ENCODE measurements around the gene C19orf85. TPM values are rescaled to one million over a fixed set of nuclear protein-coding genes. Genes with fewer than 3 reads are reported as not detected.
"Not testable (repeated sequence)": the region's sequence is repeated elsewhere in the genome, so short reads cannot be mapped to it uniquely, and the experiment has no call there.

Gene C19orf85
- total RNA-seq, 2 donors from 2014 or later = not detected

DNA sequence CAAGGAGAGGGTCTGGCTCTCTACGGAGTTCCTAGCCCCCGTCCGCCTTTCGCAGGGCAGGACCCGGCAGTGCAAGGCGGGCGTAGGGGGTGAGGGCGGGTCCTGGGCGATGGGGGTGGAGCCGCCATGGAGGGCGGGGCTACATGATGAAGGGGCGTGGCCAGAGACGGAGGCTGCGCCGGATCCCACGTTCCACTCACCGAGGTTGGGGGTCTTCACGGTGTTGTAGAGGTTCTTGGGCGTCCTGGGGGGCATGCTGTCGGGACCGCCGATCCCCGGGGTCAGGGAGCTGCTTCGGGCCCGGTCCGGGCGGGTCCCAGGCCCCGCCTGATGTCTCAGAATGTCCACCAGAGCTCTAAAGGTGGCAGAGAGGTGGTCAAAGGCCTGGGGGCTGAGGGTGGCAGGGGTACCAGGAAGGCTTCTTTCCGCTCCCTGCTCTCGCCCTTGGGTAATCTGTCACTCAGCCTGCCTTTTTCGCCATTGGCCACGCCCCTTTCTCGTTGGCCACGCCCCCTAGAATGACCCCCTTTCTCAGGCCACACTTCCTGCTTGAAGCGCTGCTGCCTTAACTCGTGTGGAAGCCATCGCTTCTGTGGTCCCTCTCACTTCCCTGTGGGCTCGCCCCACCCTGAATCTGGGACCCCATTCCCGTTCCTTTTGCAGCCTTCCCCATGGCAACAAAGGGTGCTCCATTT lies 24.0 kb downstream of the C19orf85 start:
- peak overlapping the region in 1 of 2 donors; percentile 11 for H3K27ac Mint-ChIP-seq
- ATAC-seq (peak; percentile 46 to 69), DNase-seq (ENCODE audit: low spot score) (no peak)
- H3K4me3 Mint-ChIP-seq = peak overlapping the region; percentile 50
- H3K9me3 Mint-ChIP-seq = no peaks in the 10 kb centered on the region
- H3K27me3 Mint-ChIP-seq = peaks cover 55 to 65% of the 10 kb centered on the region in 2 donors
- H3K4me1 Mint-ChIP-seq (ENCODE audit: low read depth in 2 of 2) = peaks cover 11 to 17% of the 10 kb centered on the region in 2 donors
- peaks cover 8% of the 10 kb centered on the region for H3K36me3 Mint-ChIP-seq

DNA sequence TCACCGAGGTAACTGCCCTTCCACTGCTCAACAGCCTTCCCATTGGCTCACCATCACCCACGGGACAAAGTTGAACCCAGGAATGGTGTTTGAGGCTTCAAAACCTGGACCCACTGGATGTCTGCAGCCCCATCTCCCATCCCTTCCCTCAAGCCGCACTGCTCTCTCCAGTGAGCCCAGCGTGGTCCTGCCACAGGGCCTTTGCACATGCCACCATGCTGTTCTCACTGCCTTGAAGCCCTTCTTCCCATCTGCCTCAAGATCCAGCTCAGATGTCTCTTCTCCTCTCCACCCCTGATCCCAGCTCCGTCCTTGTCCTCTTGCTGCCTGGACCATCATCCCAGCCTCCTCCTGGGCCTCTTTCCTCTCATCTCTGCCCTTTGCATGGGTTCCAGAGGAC lies 25.5 kb downstream of the C19orf85 start:
- no peaks in the 10 kb centered on the region for H3K9me3 Mint-ChIP-seq
- H3K4me3 Mint-ChIP-seq = no peak overlapping the region
- DNase-seq (ENCODE audit: low spot score) (no peak), ATAC-seq (no peak)
- H3K4me1 Mint-ChIP-seq (ENCODE audit: low read depth in 2 of 2) = peaks cover 11 to 17% of the 10 kb centered on the region in 2 donors
- peaks cover 8% of the 10 kb centered on the region for H3K36me3 Mint-ChIP-seq
- H3K27me3 Mint-ChIP-seq = peaks cover 47 to 54% of the 10 kb centered on the region in 2 donors
- H3K27ac Mint-ChIP-seq = no peak overlapping the region

DNA sequence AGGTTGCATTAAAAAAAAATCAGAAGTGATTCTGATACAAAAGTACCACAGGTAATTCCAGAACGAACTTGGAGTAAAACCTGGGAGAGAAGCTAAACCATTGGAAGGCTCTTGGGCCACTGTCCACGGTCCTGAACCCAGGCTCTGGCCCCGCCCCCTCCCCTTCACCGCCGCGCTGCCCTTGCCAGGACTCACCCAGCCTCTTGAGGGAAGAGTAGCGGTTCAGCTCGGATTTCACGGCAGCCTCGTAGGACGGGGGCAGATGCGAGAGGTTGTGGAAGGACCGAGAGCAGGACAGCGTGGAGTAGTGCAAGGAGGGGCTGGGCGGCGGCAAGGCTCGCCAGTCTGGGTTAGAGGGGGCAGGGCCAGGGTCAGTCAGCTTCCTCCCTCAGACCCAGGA lies 27.1 kb downstream of the C19orf85 start:
- peaks cover 11 to 12% of the 10 kb centered on the region in 2 donors for H3K4me1 Mint-ChIP-seq (ENCODE audit: low read depth in 2 of 2)
- H3K27me3 Mint-ChIP-seq = peaks cover 35 to 43% of the 10 kb centered on the region in 2 donors
- no peak overlapping the region for H3K27ac Mint-ChIP-seq
- DNase-seq (ENCODE audit: low spot score) = no peak
- H3K9me3 Mint-ChIP-seq = no peaks in the 10 kb centered on the region
- no peak overlapping the region for H3K4me3 Mint-ChIP-seq
- H3K36me3 Mint-ChIP-seq = peaks cover 8% of the 10 kb centered on the region
- ATAC-seq = peak in 1 of 2 donors; percentile 54

DNA sequence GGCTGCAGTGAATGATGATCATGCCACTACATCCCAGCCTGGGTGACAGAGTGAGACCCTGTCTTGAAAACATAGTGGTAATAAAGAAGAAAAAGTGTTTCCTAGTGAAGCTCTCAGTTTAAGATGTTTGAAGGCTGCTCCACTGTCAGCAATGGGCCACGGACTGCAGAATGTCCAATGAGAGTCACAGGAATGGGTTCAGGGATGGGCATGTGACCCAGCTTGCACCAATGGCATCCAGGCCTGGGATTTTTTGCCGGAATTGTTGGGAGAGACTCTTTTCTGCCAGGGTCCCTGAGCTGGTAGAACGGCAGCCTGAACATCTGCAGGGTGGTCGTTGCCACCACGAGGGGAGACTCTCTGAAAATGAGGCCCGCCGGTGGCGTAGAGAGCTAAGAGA lies 27.7 kb downstream of the C19orf85 start:
- Mint-ChIP-seq H3K36me3 (peaks cover 8% of the 10 kb centered on the region), H3K4me3 (no peak overlapping the region), H3K4me1 (ENCODE audit: low read depth in 2 of 2) (peaks cover 11 to 14% of the 10 kb centered on the region in 2 donors), H3K27ac (no peak overlapping the region), H3K27me3 (peaks cover 39 to 48% of the 10 kb centered on the region in 2 donors), H3K9me3 (no peaks in the 10 kb centered on the region)
- ATAC-seq (no peak), DNase-seq (ENCODE audit: low spot score) (no peak)

DNA sequence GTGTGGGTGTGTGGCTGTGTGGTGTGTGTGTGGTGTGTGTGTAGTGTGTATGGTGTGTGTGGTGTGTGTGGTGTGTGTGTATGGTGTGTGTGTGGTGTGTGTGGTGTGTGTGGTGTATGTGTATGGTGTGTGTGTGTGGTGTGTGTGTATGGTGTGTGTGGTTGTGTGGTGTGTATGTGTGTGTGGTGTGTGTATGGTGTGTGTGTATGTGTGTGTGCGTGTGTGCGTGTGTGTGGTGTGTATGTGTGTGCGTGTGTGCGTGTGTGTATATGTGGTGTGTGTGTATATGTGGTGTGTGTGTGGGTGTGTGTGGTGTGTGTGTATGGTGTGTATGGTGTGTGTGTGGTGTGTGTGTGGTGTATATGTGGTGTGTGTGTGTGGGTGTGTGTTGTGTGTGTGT lies 29.5 kb downstream of the C19orf85 start:
- Mint-ChIP-seq H3K4me1 (ENCODE audit: low read depth in 2 of 2) (peaks cover 0 to 3% of the 10 kb centered on the region in 2 donors), H3K27me3 (peaks cover 33 to 41% of the 10 kb centered on the region in 2 donors), H3K27ac (no peak overlapping the region), H3K4me3 (no peak overlapping the region), H3K36me3 (no peaks in the 10 kb centered on the region), H3K9me3 (no peaks in the 10 kb centered on the region)
- ATAC-seq (no peak), DNase-seq (ENCODE audit: low spot score) (no peak)

DNA sequence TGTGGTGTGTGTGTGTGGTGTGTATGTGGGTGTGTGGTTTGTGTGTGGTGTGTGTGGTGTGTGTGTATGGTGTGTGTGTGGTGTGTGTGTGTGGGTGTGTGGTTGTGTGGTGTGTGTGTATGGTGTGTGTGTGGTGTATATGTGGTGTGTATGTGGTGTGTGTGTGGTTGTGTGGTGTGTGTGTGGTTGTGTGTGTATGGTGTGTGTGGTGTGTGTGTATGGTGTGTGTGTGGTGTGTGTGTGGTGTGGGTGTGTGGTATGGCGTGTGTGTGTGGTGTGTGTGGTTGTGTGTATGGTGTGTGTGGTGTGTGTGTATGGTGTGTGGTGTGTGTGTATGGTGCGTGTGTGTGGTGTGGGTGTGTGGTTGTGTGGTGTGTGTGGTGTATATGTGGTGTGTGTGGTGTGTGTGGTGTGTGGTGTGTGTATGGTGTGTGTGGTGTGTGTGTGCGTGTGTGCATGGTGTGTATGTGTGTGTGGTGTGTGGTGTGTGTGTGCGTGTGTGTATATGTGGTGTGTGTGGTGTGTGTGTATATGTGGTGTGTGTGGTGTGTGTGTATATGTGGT lies 30.1 kb downstream of the C19orf85 start:
- Mint-ChIP-seq H3K27ac (no peak overlapping the region), H3K9me3 (no peaks in the 10 kb centered on the region), H3K4me3 (no peak overlapping the region), H3K27me3 (peaks cover 28 to 35% of the 10 kb centered on the region in 2 donors), H3K36me3 (no peaks in the 10 kb centered on the region), H3K4me1 (ENCODE audit: low read depth in 2 of 2) (peaks cover 0 to 2% of the 10 kb centered on the region in 2 donors)
- ATAC-seq = peak in 1 of 2 donors; percentile 6
- DNase-seq (ENCODE audit: low spot score) = no peak

DNA sequence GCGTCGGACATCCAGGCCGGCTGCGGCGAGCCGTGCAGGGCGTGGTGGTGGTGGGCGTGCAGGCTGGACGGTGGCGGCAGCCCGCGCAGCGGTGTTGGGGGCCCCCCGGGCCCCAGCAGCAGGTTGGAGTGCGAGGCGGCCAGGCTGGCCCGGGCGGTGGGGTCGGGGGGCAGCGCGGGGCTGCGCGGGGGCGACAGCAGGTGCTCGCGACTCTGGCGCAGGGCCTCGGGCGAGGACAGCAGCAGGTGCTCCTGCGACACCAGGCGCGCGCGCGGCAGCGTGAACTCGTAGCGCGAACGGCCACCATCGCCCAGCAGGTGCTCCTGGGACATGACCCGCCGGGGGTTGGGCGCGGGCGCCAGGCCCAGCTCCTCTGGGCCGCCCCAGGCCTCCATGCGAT lies 31.3 kb downstream of the C19orf85 start:
- peaks cover 20 to 32% of the 10 kb centered on the region in 2 donors for H3K27me3 Mint-ChIP-seq
- H3K36me3 Mint-ChIP-seq = no peaks in the 10 kb centered on the region
- peaks cover 0 to 2% of the 10 kb centered on the region in 2 donors for H3K4me1 Mint-ChIP-seq (ENCODE audit: low read depth in 2 of 2)
- H3K9me3 Mint-ChIP-seq = no peaks in the 10 kb centered on the region
- no peak for ATAC-seq
- no peak for DNase-seq (ENCODE audit: low spot score)
- H3K4me3 Mint-ChIP-seq = no peak overlapping the region
- H3K27ac Mint-ChIP-seq = no peak overlapping the region

DNA sequence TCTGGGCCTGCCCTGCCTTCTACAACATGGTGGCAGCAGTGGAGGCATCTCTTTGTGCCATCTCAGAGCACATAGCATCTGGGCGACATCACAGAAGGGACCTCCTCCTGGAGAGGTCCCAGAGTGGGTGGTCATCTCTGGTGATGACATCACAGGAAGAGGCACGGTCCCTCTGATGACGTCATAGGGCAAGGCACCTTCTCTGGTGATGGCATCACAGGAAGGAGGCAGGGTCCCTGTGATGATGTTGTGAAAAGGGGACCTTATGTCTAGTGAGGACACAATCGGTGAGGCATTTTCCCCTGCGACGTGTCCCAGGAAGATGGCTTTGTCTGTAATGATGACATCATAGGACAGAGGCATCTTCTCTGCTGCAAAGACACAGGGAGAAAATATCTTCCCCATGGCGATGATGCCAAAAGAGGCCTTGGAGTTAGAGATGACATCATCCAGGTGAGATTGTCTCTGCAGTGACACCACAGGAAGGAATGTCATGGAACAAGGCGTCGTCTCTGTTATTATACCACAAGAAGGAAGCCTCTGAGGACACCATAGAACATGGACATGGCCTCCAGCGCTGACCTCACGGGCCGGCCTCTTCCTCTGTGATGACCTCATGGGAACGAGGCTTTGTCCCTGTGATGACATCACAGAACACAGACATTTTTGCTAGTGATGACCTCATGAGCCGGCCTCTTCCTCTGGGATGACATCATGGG lies 32.2 kb downstream of the C19orf85 start:
- Mint-ChIP-seq H3K27me3 (peaks cover 18 to 31% of the 10 kb centered on the region in 2 donors), H3K4me3 (no peak overlapping the region), H3K27ac (no peak overlapping the region), H3K4me1 (ENCODE audit: low read depth in 2 of 2) (peaks cover 0 to 2% of the 10 kb centered on the region in 2 donors), H3K9me3 (no peaks in the 10 kb centered on the region), H3K36me3 (no peaks in the 10 kb centered on the region)
- no peak for ATAC-seq
- DNase-seq (ENCODE audit: low spot score) = no peak

DNA sequence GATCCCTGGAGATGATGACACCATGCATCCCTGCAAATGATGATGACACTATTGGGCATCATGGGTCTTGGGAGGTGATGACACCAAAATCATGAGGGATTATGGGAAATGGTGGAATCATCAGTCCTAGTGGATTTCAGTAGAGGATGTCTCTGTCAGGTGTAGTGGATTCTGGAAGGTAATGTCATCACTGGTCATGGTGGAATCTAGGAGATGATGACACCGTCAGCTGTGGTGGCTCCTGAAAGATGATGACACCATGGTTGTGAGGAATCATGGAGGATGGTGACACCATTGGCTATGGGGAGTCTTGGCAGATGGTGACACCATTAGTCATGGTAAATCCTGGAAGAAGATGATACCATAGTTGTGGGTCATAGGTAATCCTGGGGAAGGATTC lies 33.4 kb downstream of the C19orf85 start:
- H3K4me3 Mint-ChIP-seq = no peak overlapping the region
- DNase-seq (ENCODE audit: low spot score) (no peak), ATAC-seq (no peak)
- H3K36me3 Mint-ChIP-seq = no peaks in the 10 kb centered on the region
- no peak overlapping the region for H3K27ac Mint-ChIP-seq
- H3K4me1 Mint-ChIP-seq (ENCODE audit: low read depth in 2 of 2) = peaks cover 0 to 2% of the 10 kb centered on the region in 2 donors
- H3K9me3 Mint-ChIP-seq = no peaks in the 10 kb centered on the region
- peaks cover 14 to 24% of the 10 kb centered on the region in 2 donors for H3K27me3 Mint-ChIP-seq

DNA sequence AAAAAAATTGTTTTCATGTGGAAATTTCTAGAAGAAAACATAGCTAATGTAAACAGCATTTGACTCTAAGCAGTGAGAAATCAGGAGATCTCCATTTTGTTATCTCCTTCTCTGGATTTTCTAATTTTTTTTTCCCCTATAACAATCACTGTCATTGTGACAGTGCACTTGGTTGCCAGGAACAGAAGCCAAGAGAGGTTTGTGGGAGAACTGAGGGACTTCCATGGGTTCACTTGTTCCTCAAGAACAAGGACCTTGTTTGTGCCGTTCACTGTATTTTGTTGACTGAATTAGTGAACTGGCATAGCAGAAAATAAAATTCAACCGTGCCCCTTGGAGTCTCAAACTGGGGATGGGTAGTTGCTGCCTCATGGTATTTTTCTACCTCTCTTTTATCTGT lies 38.5 kb downstream of the C19orf85 start:
- ATAC-seq (no peak), DNase-seq (ENCODE audit: low spot score) (no peak)
- Mint-ChIP-seq H3K4me1 (ENCODE audit: low read depth in 2 of 2) (peaks cover 4 to 6% of the 10 kb centered on the region in 2 donors), H3K27me3 (peaks cover 9 to 18% of the 10 kb centered on the region in 2 donors), H3K27ac (no peak overlapping the region), H3K4me3 (no peak overlapping the region), H3K36me3 (no peaks in the 10 kb centered on the region), H3K9me3 (no peaks in the 10 kb centered on the region)

DNA sequence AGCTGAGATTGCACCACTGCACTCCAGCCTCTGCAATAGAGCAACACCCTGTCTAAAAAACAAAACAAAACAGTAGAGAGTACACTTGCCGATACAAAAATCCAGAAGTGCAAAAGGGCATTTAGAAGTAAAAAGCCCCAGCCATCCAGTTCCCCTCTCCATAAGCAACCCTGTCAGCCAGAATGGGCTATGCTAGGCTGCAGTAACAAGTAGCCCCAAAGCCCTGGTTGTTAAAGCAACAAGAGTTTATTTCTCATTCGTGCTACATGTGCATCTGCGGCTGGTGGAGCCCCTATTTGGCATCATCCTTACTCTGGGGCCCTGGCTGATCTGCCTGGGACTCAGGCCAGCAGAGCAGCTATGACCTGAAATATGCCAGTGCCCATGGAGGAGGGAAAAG lies 40.0 kb downstream of the C19orf85 start:
- H3K27ac Mint-ChIP-seq = no peak overlapping the region
- H3K36me3 Mint-ChIP-seq = no peaks in the 10 kb centered on the region
- no peaks in the 10 kb centered on the region for H3K9me3 Mint-ChIP-seq
- DNase-seq (ENCODE audit: low spot score) (no peak), ATAC-seq (no peak)
- peaks cover 7 to 20% of the 10 kb centered on the region in 2 donors for H3K27me3 Mint-ChIP-seq
- H3K4me3 Mint-ChIP-seq = no peak overlapping the region
- H3K4me1 Mint-ChIP-seq (ENCODE audit: low read depth in 2 of 2) = peaks cover 4 to 6% of the 10 kb centered on the region in 2 donors

DNA sequence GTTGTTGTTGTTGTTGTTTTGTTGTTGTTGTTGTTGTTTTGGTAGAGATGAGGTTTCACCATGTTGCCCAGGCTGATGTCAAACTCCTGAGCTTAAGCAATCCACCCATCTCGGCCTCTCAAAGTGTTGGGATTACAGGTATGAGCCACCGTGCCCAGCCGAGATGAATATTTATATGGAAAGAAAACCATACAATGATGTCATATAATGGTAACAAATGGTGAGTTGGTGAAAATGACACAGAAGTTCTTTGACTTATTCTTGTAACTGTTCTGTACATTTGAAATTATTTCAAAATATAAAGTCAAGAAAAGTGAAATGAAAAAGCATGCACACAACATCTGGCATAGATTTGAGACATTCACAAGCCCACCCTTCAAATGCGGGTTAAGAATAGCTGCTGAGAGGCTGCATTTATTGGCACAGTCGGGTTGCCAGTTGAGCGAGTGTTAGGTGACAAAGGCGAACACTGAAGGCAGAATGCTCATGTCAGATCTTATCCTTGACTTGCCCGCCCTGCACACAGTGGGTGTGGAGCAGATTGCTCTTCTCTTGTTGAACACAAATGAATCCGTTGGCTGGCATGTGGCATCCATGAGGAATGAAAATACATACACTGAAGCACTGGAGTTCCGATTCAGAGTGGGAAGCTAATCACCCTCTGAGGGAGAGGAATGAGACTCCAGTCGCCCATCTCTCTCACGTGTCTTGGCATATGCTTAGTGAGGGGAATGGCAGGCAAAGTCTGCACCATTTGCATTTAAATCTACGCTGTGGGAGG lies 41.1 kb downstream of the C19orf85 start:
- Mint-ChIP-seq H3K4me1 (ENCODE audit: low read depth in 2 of 2) (peaks cover 4 to 6% of the 10 kb centered on the region in 2 donors), H3K36me3 (no peaks in the 10 kb centered on the region), H3K27ac (no peak overlapping the region), H3K9me3 (no peaks in the 10 kb centered on the region), H3K4me3 (no peak overlapping the region), H3K27me3 (peaks cover 3 to 20% of the 10 kb centered on the region in 2 donors)
- DNase-seq (ENCODE audit: low spot score) (no peak), ATAC-seq (no peak)

DNA sequence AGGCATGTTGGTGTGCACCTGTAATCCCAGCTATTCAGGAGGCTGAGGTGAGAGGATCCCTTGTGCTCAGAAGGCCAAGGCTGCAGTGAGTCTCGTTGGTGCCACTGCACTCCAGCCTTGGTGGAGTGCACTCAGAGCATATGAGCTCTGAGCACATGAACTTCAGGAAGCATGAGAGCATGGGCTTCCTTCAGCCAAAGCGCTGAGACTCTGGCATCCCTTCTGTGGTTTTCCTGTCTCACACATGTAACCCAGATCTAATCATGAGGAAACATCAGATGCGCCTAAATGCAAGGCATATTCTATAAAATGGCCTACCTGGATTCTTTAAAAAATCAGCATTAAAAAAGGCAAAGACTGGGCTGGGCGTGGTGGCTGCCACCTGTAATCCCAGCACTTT lies 43.3 kb downstream of the C19orf85 start:
- not testable (repeated sequence) for H3K4me3 Mint-ChIP-seq; H3K9me3 Mint-ChIP-seq; H3K36me3 Mint-ChIP-seq; DNase-seq (ENCODE audit: low spot score); H3K4me1 Mint-ChIP-seq (ENCODE audit: low read depth in 2 of 2); H3K27ac Mint-ChIP-seq
- peaks cover 6 to 20% of the 10 kb centered on the region in 2 donors for H3K27me3 Mint-ChIP-seq
- peak in 1 of 2 donors; percentile 61 for ATAC-seq
